Upper lobe of left lung (tissue), 6 donors: ENCODE measurements around the gene SIL1. TPM values are rescaled to one million over a fixed set of nuclear protein-coding genes. Genes with fewer than 3 reads are reported as not detected.

Experiments used
- ATAC-seq, 2 donors: fragments of 200-7000 bp; cut with Tn5 transposase; one replicate each; pipeline ENCODE4 v1.9.1; 2022; ENCODE audit warnings: mild to moderate bottlenecking in 2 of 2, moderate library complexity in 2 of 2; ENCODE audit not compliant: low FRiP score in 2 of 2
- DNase-seq, 2 donors: peaks; one replicate each; pipeline ENCODE4 v3.0.0-alpha.2; 2019 to 2020
- H3K27ac ChIP-seq, 4 donors: fragments of 200-600 bp; sonication (generic); one replicate each; pipeline ENCODE4 v1.5.1; 2016 to 2019
- H3K27me3 ChIP-seq, 4 donors: fragments of 200-600 bp; sonication (generic); one replicate each; pipeline ENCODE4 v1.5.1; 2017 to 2019
- H3K36me3 ChIP-seq, 4 donors: fragments of 200-600 bp; sonication (generic); one replicate each; pipeline ENCODE4 v1.5.1; 2016 to 2019
- H3K4me1 ChIP-seq, 4 donors: fragments of 200-600 bp; sonication (generic); one replicate each; pipeline ENCODE4 v1.5.1; 2018 to 2019
- H3K4me3 ChIP-seq, 4 donors: fragments of 200-600 bp; sonication (generic); one replicate each; pipeline ENCODE4 v1.5.1; 2017 to 2019; ENCODE audit warnings: mild to moderate bottlenecking in 2 of 4, moderate library complexity in 1 of 4
- H3K9me3 ChIP-seq, 4 donors: fragments of 200-600 bp; sonication (generic); one replicate each; pipeline ENCODE4 v1.5.1; 2018 to 2019
- CTCF ChIP-seq, 6 experiments: fragments of 450-650 bp in 4 of 6; fragments of 200-600 bp in 2 of 6; sonication (generic) in 2 of 6; IDR thresholded peaks; one replicate each; pipeline ENCODE4 v1.5.1; 2016 to 2019; ENCODE audit warnings: antibody characterized with exemption in 6 of 6
- EP300 ChIP-seq, 4 donors: sonication (generic); formaldehyde crosslinking; IDR thresholded peaks; one replicate each; pipeline ENCODE4 v1.5.1; 2017; ENCODE audit warnings: antibody characterized with exemption in 4 of 4, control low read depth in 2 of 4
- POLR2A ChIP-seq, 4 donors: fragments of 450-650 bp; IDR thresholded peaks; one replicate each; pipeline ENCODE4 v1.5.1; 2016 to 2017; ENCODE audit warnings: antibody characterized with exemption in 4 of 4, mild to moderate bottlenecking in 2 of 4
- POLR2AphosphoS5 ChIP-seq, 2 donors: sonication (generic); formaldehyde crosslinking; IDR thresholded peaks; one replicate each; pipeline ENCODE4 v1.5.1; 2017; ENCODE audit warnings: antibody characterized with exemption in 2 of 2
- WGBS, 2 donors: methylation state at CpG; one replicate each; pipeline ENCODE4 v1.1.5; 2017 to 2018; 5-methylcytosine and 5-hydroxymethylcytosine counted together
- total RNA-seq, 6 donors: library from RNA; depleted of rRNA in 4 of 6; stranded (reverse); fragments of >200 nt in 4 of 6; gene quantifications; one replicate each; pipeline versions ENCODE4 v1.1.0 to v1.2.1, GENCODE V29; 2016 to 2021
- donor health status: DM: no; HTN: no; CAD: no; lungs with moderate emphysema.
- donor health status: DM: no; HTN: yes; CAD: no; lungs with severe emphysema.

Gene SIL1
- total RNA-seq, 6 donors from 2014 or later = 30.2 to 83.8 (median 51.2) TPM

GRCh38 chr5:139186261-139186660 is 11.9 kb downstream of the SIL1 start:
- no peak for TF ChIP-seq EP300 (IDR thresholded peaks at IDR 0.05)
- no peak for TF ChIP-seq CTCF (IDR thresholded peaks at IDR 0.05)
- TF ChIP-seq POLR2AphosphoS5 (IDR thresholded peaks at IDR 0.05) = no peak
- TF ChIP-seq POLR2A (IDR thresholded peaks at IDR 0.05) = no peak
- no peaks in the 10 kb centered on the region for H3K27me3 ChIP-seq
- DNase-seq (no peak), ATAC-seq (no peak)
- H3K27ac ChIP-seq = no peak overlapping the region
- H3K9me3 ChIP-seq = no peaks in the 10 kb centered on the region
- peaks cover 0 to 27% (median 22%) of the 10 kb centered on the region in 4 donors for H3K4me1 ChIP-seq
- no peaks in the 10 kb centered on the region for H3K36me3 ChIP-seq
- WGBS, 2 donors = 80 to 95% methylated on average over 3 of the region's 3 CpGs
- H3K4me3 ChIP-seq = no peak overlapping the region

DNA sequence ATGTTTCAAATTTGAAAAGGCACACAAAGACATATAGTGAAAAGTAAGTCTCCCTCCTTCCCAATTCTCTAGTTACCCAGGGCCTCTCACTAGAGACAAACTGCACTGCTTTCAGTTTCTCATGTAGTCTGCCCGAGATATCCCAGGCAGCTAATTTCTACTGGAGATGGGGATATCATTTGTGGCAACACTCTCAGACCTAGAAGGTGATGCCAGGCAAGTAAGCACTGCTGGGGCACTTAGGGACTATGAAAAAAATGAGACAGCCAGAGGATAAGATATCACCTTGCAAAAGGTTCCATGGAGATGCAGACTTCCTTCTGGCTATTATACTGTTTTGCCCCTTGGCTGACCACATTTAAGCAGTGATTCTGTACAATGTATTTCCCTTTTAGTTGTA is 12.6 kb downstream of the SIL1 start:
- Histone ChIP-seq H3K27me3 (no peaks in the 10 kb centered on the region), H3K36me3 (no peaks in the 10 kb centered on the region), H3K4me1 (peaks cover 0 to 33% (median 26%) of the 10 kb centered on the region in 4 donors), H3K27ac (no peak overlapping the region), H3K4me3 (no peak overlapping the region), H3K9me3 (no peaks in the 10 kb centered on the region)
- 69 to 73% methylated on average over 1 of the region's 1 CpG for WGBS, 2 donors
- ATAC-seq (no peak), DNase-seq (no peak)
- TF ChIP-seq POLR2AphosphoS5 (IDR thresholded peaks at IDR 0.05) = no peak
- TF ChIP-seq EP300 (IDR thresholded peaks at IDR 0.05) = no peak
- TF ChIP-seq POLR2A (IDR thresholded peaks at IDR 0.05) = no peak
- no peak for TF ChIP-seq CTCF (IDR thresholded peaks at IDR 0.05)

- Histone ChIP-seq H3K27me3 (no peaks in the 10 kb centered on the region), H3K36me3 (no peaks in the 10 kb centered on the region), H3K4me3 (no peak overlapping the region), H3K9me3 (no peaks in the 10 kb centered on the region), H3K4me1 (peaks cover 8 to 41% (median 29%) of the 10 kb centered on the region in 4 donors), H3K27ac (no peak overlapping the region)
- DNase-seq (no peak), ATAC-seq (no peak)
- TF ChIP-seq EP300 (IDR thresholded peaks at IDR 0.05) (no peak), POLR2AphosphoS5 (IDR thresholded peaks at IDR 0.05) (no peak), CTCF (IDR thresholded peaks at IDR 0.05) (no peak)
- 80 to 96% methylated on average over 2 of the region's 2 CpGs for WGBS, 2 donors
These were observed 14.7 kb downstream of the SIL1 start for GRCh38 chr5:139183502-139183901.

DNA sequence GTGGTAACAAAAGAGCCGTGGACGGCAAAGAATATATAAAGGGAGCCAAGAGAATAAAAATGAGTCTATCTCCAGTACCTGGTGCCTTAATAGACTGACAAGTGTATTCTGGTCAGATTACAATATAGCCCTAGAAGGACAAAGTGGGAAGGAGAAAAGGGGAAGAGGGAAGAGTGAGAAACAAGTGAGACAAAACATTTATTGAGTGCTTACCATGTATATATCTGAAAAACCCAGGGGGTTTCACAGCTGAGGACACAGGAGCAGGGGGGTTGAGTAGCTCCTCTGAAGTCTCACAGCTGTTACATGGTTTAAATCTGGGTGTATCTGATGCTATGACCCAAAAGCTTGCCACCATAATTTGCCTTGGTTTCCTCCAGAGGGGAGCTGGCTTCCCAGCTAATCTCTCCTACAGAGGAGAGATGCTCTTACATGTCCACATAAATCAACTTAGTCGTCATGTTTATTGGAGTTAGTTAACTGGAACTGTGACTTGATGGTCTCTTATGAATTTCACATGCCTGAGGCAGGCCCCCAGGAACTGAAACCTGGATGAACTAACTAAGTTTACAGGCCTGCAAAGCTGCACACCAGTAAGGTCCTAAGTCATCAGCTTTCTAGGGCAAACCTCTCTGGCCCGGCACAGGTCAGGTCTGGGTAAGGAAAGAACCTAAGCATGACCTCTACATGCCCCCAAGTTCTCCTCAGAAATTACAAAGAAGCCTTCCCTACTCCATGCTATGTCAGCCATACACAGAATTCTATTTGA is 15.5 kb downstream of the SIL1 start:
- H3K9me3 ChIP-seq = no peaks in the 10 kb centered on the region
- no peaks in the 10 kb centered on the region for H3K27me3 ChIP-seq
- ATAC-seq = no peak
- WGBS, 2 donors = 92 to 94% methylated on average over 3 to 4 of the region's 4 CpGs
- no peak overlapping the region for H3K4me3 ChIP-seq
- H3K4me1 ChIP-seq = peaks cover 15 to 48% (median 36%) of the 10 kb centered on the region in 4 donors
- H3K27ac ChIP-seq = no peak overlapping the region
- H3K36me3 ChIP-seq = no peaks in the 10 kb centered on the region
- TF ChIP-seq POLR2AphosphoS5 (IDR thresholded peaks at IDR 0.05) (no peak), POLR2A (IDR thresholded peaks at IDR 0.05) (no peak), EP300 (IDR thresholded peaks at IDR 0.05) (no peak), CTCF (IDR thresholded peaks at IDR 0.05) (no peak)
- DNase-seq = no peak
